ENCODE data around the gene SUSD3.

- no peak for TF ChIP-seq ZBTB43 (CRISPR knock-in tag; IDR thresholded peaks at IDR 0.05)
- TF ChIP-seq CTCF (IDR thresholded peaks at IDR 0.05): no peak
- TF ChIP-seq NR3C1 (CRISPR knock-in tag; conservative IDR thresholded peaks at IDR 0.05; ENCODE audit: low read depth): no peak
- no peak for TF ChIP-seq NFYB (CRISPR knock-in tag; conservative IDR thresholded peaks at IDR 0.05; ENCODE audit: low read depth)
- TF ChIP-seq NFE2L1 (CRISPR knock-in tag; IDR thresholded peaks at IDR 0.05): no peak
- TF ChIP-seq KAT7 (CRISPR knock-in tag; IDR thresholded peaks at IDR 0.05; ENCODE audit: borderline replicate concordance): peak; percentile 78
These were observed 75.7 kb downstream of the SUSD3 start, which contains the start of gene NINJ1 for GRCh38 chr9:93134015-93134739.
